GM12878 (cell line): ENCODE measurements around the gene HEXIM2. TPM values are rescaled to one million over a fixed set of nuclear protein-coding genes. Genes with fewer than 3 reads are reported as not detected.

ENCODE experiments used
- BHLHE40 ChIP-seq, 2 experiments: fragments of 450-650 bp in 1 of 2; IDR thresholded peaks; 2 replicates each; pipeline ENCODE4 v1.6.1; 2011 to 2017; ENCODE audit warnings: low read depth in 2 of 2, borderline replicate concordance in 1 of 2, improper control_type of control experiment in 1 of 2, low read length in 1 of 2, mild to moderate bottlenecking in 1 of 2
- CUX1 ChIP-seq: IDR thresholded peaks from 2 replicates; pipeline ENCODE4 v1.6.1; 2012; ENCODE audit warnings: improper control_type of control experiment, low read depth, low read length; ENCODE audit not compliant: insufficient replicate concordance
- DPF2 ChIP-seq: fragments of 450-650 bp; IDR thresholded peaks from 2 replicates; pipeline ENCODE4 v1.6.1; 2017; ENCODE audit warnings: mild to moderate bottlenecking
- IRF4 ChIP-seq: IDR thresholded peaks from 2 replicates; pipeline ENCODE4 v1.6.1; 2011; ENCODE audit warnings: low read depth, low read length
- KLF5 ChIP-seq: fragments of 450-650 bp; IDR thresholded peaks from 2 replicates; pipeline ENCODE4 v1.6.1; 2014; ENCODE audit warnings: mild to moderate bottlenecking; ENCODE audit not compliant: partially characterized antibody
- NBN ChIP-seq: fragments of 450-650 bp; IDR thresholded peaks from 2 replicates; pipeline ENCODE4 v1.6.1; 2016
- NKRF ChIP-seq: fragments of 450-650 bp; conservative IDR thresholded peaks from 2 replicates; pipeline ENCODE4 v1.6.1; 2017; ENCODE audit warnings: mild to moderate bottlenecking, moderate library complexity
- NRF1 ChIP-seq: conservative IDR thresholded peaks from 2 replicates; pipeline ENCODE4 v1.6.1; 2011; ENCODE audit warnings: mild to moderate bottlenecking, low read depth, low read length, improper control_type of control experiment
- PKNOX1 ChIP-seq: fragments of 450-650 bp; IDR thresholded peaks from 2 replicates; pipeline ENCODE4 v1.6.1; 2016; ENCODE audit warnings: mild to moderate bottlenecking
- POLR2AphosphoS2 ChIP-seq: IDR thresholded peaks from 2 replicates; pipeline ENCODE4 v1.6.1; 2011; ENCODE audit warnings: low read depth, mild to moderate bottlenecking, low read length, improper control_type of control experiment, moderate library complexity
- PRDM15 ChIP-seq: fragments of 450-650 bp; formaldehyde crosslinking; IDR thresholded peaks from 2 replicates; pipeline ENCODE4 v1.4.0; 2020; ENCODE audit warnings: mild to moderate bottlenecking, moderate library complexity
- RCOR1 ChIP-seq: conservative IDR thresholded peaks from 2 replicates; pipeline ENCODE4 v1.6.1; 2012; ENCODE audit warnings: low read depth, low read length, improper control_type of control experiment
- RUNX3 ChIP-seq: IDR thresholded peaks from 2 replicates; pipeline ENCODE4 v1.6.1; 2012; ENCODE audit warnings: low read length, inconsistent platforms
- SMARCA5 ChIP-seq: fragments of 450-650 bp; IDR thresholded peaks from 2 replicates; pipeline ENCODE4 v1.6.1; 2017; ENCODE audit warnings: mild to moderate bottlenecking
- SPI1 ChIP-seq: IDR thresholded peaks from 2 replicates; pipeline ENCODE4 v1.6.1; 2011; ENCODE audit warnings: low read depth, mild to moderate bottlenecking, low read length, moderate library complexity, borderline replicate concordance; ENCODE audit not compliant: insufficient read depth
- SREBF1 ChIP-seq: IDR thresholded peaks from 2 replicates; pipeline ENCODE4 v1.6.1; 2012; ENCODE audit warnings: mild to moderate bottlenecking, low read length
- ZNF217 ChIP-seq: fragments of 450-650 bp; IDR thresholded peaks from 2 replicates; pipeline ENCODE4 v1.6.1; 2017; ENCODE audit warnings: antibody characterized with exemption, mild to moderate bottlenecking
- polyA plus RNA-seq, 11 experiments: library from polyadenylated mRNA; depleted of rRNA in 4 of 11; unstranded in 6 of 11; stranded (reverse) in 5 of 11; fragments of >200 nt; fragmentation: Nextera tagmentation in 4 of 11; fragmentation: Illumina TruSeq in 1 of 11; extraction: Ambion mirVana in 4 of 11; extraction: Trizol in 1 of 11; gene quantifications; 1 replicate in 1 of 11; 2 replicates in 10 of 11; pipeline versions ENCODE4 v1.2.1 to v1.2.3, GENCODE V29; 2011 to 2016; ENCODE audit warnings: inconsistent platforms in 2 of 11, missing spikeins in 2 of 11, low read depth in 1 of 11
- total RNA-seq, 4 experiments: library from RNA; depleted of rRNA in 3 of 4; stranded (reverse); fragments of >200 nt in 3 of 4; fragmentation: Illumina TruSeq in 1 of 4; extraction: Trizol in 1 of 4; gene quantifications; 2 replicates each; pipeline versions ENCODE4 v1.2.1 to v1.2.3, GENCODE V29; 2013 to 2021

The HEXIM2 gene
- total and polyA plus RNA-seq, 10 of the 15 experiments (the other 5 are each of a cell fraction or from before 2014, with no cell fraction given), result 0.10 to 10.3 (median 6.4) TPM

GRCh38 chr17:45149669-45150664 lies 11.7 kb upstream of the HEXIM2 start (continued):
- TF ChIP-seq CUX1, result peak; percentile 14
- TF ChIP-seq IRF4, result no peak
- TF ChIP-seq POLR2AphosphoS2, result peak; percentile 81
- peak; percentile 12; the same call in 1 of the 2 replicates for TF ChIP-seq RUNX3
- no peak for TF ChIP-seq PKNOX1
- no peak for TF ChIP-seq SREBF1
- no peak for TF ChIP-seq ZNF217
- no peak; the same call in 1 of the 2 replicates for TF ChIP-seq DPF2
- TF ChIP-seq NRF1, result no peak
- TF ChIP-seq PRDM15 (CRISPR knock-in tag), result 0 out of 2 replicates have a peak, but pooled peaks have one; percentile 18
- no peak for TF ChIP-seq BHLHE40 (IDR thresholded peaks at IDR 0.05; ENCODE audit: borderline replicate concordance in 1 of 2, low read depth in 2 of 2, low read length in 1 of 2)
- TF ChIP-seq KLF5, result no peak
- peak; percentile 46; the same call in 1 of the 2 replicates for TF ChIP-seq SMARCA5
- TF ChIP-seq NBN, result no peak
- TF ChIP-seq NKRF, result 0 out of 2 replicates have a peak, but pooled peaks have one; percentile 22
- TF ChIP-seq RCOR1, result no peak
- 0 out of 2 replicates have a peak, but pooled peaks have one; percentile 2 for TF ChIP-seq SPI1
